SK-N-SH (cell line): Measurements from ENCODE around the gene ZBTB22. TPM values are rescaled to one million over a fixed set of nuclear protein-coding genes. Genes with fewer than 3 reads are reported as not detected.
A peak's percentile ranks its signal among the peaks of the same experiment; 100 is the strongest.

Experiments used
- CTCF ChIA-PET: fragments of 300-600, 350-600 bp; formaldehyde crosslinking; extraction: SDS; loops from one replicate; lab custom pipeline; 2021; lab: Yijun Ruan, JAX
- POLR2A ChIA-PET: fragments of 350-600 bp; sonication (Branson Sonifier 250); formaldehyde crosslinking; extraction: SDS; loops from one replicate; lab custom pipeline; 2020; ENCODE audit warnings: antibody characterized with exemption, inconsistent platforms; lab: Yijun Ruan, JAX
- DNase-seq: peaks from one replicate; pipeline ENCODE4 v3.0.0; 2012
- H2AFZ ChIP-seq: fragments of 200-600 bp; sonication (generic); 2 replicates; pipeline ENCODE4 v1.8.1; 2016; ENCODE audit warnings: antibody characterized with exemption, mild to moderate bottlenecking, low read depth
- H3F3A ChIP-seq: fragments of 200-600 bp; sonication (generic); replicated peaks from 2 replicates; pipeline ENCODE3; 2016; ENCODE audit warnings: antibody characterized with exemption, mild to moderate bottlenecking; ENCODE audit not compliant: insufficient read depth
- H3K27ac ChIP-seq, 2 experiments: fragments of 200-500 bp in 1 of 2; fragments of 200-600 bp in 1 of 2; sonication (Bioruptor generic) in 1 of 2; sonication (generic), shearing (Covaris generic) in 1 of 2; 2 replicates each; pipeline versions ENCODE4 v1.5.1 to v1.6.1; 2014 to 2016; ENCODE audit warnings: low read depth in 2 of 2, inconsistent platforms in 1 of 2, low read length in 1 of 2, mild to moderate bottlenecking in 1 of 2, mixed read lengths in 1 of 2
- H3K27me3 ChIP-seq: fragments of 200-600 bp; sonication (generic), shearing (Covaris generic); 2 replicates; pipeline ENCODE4 v1.6.1; 2016; ENCODE audit warnings: mixed run types; ENCODE audit not compliant: insufficient read depth
- H3K36me3 ChIP-seq, 2 experiments: fragments of 200-500 bp in 1 of 2; fragments of 200-600 bp in 1 of 2; sonication (Bioruptor generic) in 1 of 2; sonication (generic) in 1 of 2; replicated peaks in 1 of 2; 2 replicates each; pipeline versions ENCODE3 to v1.5.1; 2014 to 2016; ENCODE audit warnings: low read length in 1 of 2, mild to moderate bottlenecking in 1 of 2; ENCODE audit not compliant: insufficient read depth in 2 of 2, control insufficient read depth in 1 of 2
- H3K4me1 ChIP-seq, 2 experiments: fragments of 200-500 bp in 1 of 2; fragments of 200-600 bp in 1 of 2; sonication (Bioruptor generic) in 1 of 2; sonication (generic), shearing (Covaris generic) in 1 of 2; 2 replicates each; pipeline versions ENCODE4 v1.5.1 to v1.6.1; 2014 to 2016; ENCODE audit warnings: low read depth in 1 of 2, low read length in 1 of 2, mixed run types in 1 of 2; ENCODE audit not compliant: insufficient read depth in 2 of 2, control insufficient read depth in 1 of 2
- H3K4me2 ChIP-seq: fragments of 200-600 bp; sonication (generic), shearing (Covaris generic); 2 replicates; pipeline ENCODE4 v1.6.1; 2017; ENCODE audit warnings: mixed run types
- H3K4me3 ChIP-seq, 2 experiments: fragments of 200-500 bp in 1 of 2; fragments of 200-600 bp in 1 of 2; sonication (Bioruptor generic) in 1 of 2; sonication (generic), shearing (Covaris generic) in 1 of 2; 2 replicates each; pipeline versions ENCODE4 v1.5.1 to v1.8.1; 2014 to 2016; ENCODE audit warnings: low read depth in 2 of 2, inconsistent platforms in 1 of 2, low read length in 1 of 2, mild to moderate bottlenecking in 1 of 2, mixed read lengths in 1 of 2, moderate library complexity in 1 of 2
- H3K79me2 ChIP-seq: fragments of 200-600 bp; sonication (generic); 2 replicates; pipeline ENCODE4 v1.8.1; 2017; ENCODE audit warnings: mild to moderate bottlenecking; ENCODE audit not compliant: insufficient read depth
- H3K9ac ChIP-seq: fragments of 200-600 bp; sonication (generic); 2 replicates; pipeline ENCODE4 v1.6.1; 2017; ENCODE audit warnings: mixed run types
- H3K9me2 ChIP-seq: fragments of 200-600 bp; sonication (generic); 2 replicates; pipeline ENCODE4 v1.6.1; 2017; ENCODE audit warnings: mixed run types
- H3K9me3 ChIP-seq: fragments of 200-600 bp; sonication (generic); 2 replicates; pipeline ENCODE4 v1.6.1; 2017; ENCODE audit warnings: mixed run types, mild to moderate bottlenecking, moderate library complexity
- H4K20me1 ChIP-seq: fragments of 200-600 bp; sonication (generic); 2 replicates; pipeline ENCODE4 v1.6.1; 2017; ENCODE audit warnings: mild to moderate bottlenecking, mixed run types; ENCODE audit not compliant: insufficient read depth
- EZH2phosphoT487 ChIP-seq: fragments of 200-600 bp; sonication (generic); IDR thresholded peaks from 2 replicates; pipeline ENCODE4 v1.6.1; 2017; ENCODE audit warnings: low read depth, mixed run types, mild to moderate bottlenecking, antibody characterized with exemption, moderate library complexity, borderline replicate concordance
- FOSL2 ChIP-seq: IDR thresholded peaks from 2 replicates; pipeline ENCODE4 v1.4.0; 2012; ENCODE audit warnings: low read depth, mild to moderate bottlenecking, moderate library complexity, borderline replicate concordance
- IRF3 ChIP-seq: fragments of 150-350 bp; IDR thresholded peaks from 2 replicates; pipeline ENCODE4 v1.6.1; 2016; ENCODE audit warnings: mild to moderate bottlenecking, low read depth, low read length
- MXI1 ChIP-seq: IDR thresholded peaks from 2 replicates; pipeline ENCODE4 v1.6.1; 2012; ENCODE audit warnings: mild to moderate bottlenecking, low read depth, low read length, improper control_type of control experiment
- NFIC ChIP-seq: IDR thresholded peaks from 2 replicates; pipeline ENCODE4 v1.4.0; 2012; ENCODE audit warnings: borderline replicate concordance
- POLR2AphosphoS5 ChIP-seq: IDR thresholded peaks from 2 replicates; pipeline ENCODE4 v1.6.1; 2012; ENCODE audit warnings: low read depth, low read length
- RCOR1 ChIP-seq: fragments of 150-350 bp; IDR thresholded peaks from 2 replicates; pipeline ENCODE4 v1.6.1; 2017; ENCODE audit warnings: antibody characterized with exemption, low read length
- REST ChIP-seq: IDR thresholded peaks from 2 replicates; pipeline ENCODE4 v1.6.1; 2012; ENCODE audit warnings: mild to moderate bottlenecking, low read depth, low read length, moderate library complexity
- SIN3A ChIP-seq: IDR thresholded peaks from 2 replicates; pipeline ENCODE4 v1.6.1; 2012; ENCODE audit warnings: low read depth, mild to moderate bottlenecking, low read length, moderate library complexity, borderline replicate concordance
- YY1 ChIP-seq: IDR thresholded peaks from 2 replicates; pipeline ENCODE4 v1.4.0; 2012; ENCODE audit warnings: low read depth, mild to moderate bottlenecking
- ZBTB33 ChIP-seq: IDR thresholded peaks from 2 replicates; pipeline ENCODE4 v1.4.0; 2012; ENCODE audit warnings: low read depth, borderline replicate concordance
- WGBS: methylation state at CpG from one replicate; pipeline ENCODE4 v1.1.6; 2017; ENCODE audit warnings: low lambda C conversion rate; 5-methylcytosine and 5-hydroxymethylcytosine counted together
- polyA plus RNA-seq, 3 experiments: library from polyadenylated mRNA; depleted of rRNA; stranded (reverse); fragments of >200 nt; gene quantifications; 2 replicates each; pipeline ENCODE4 v1.2.3, GENCODE V29; 2012

Gene ZBTB22
- polyA plus RNA-seq, 1 of the 3 experiments (the other 2 are of a cell fraction), result 19.5 TPM

GRCh38 chr6:33278810-33279209 is 38.7 kb downstream of the ZBTB22 start:
- peaks cover 31% of the 10 kb centered on the region for H4K20me1 ChIP-seq

More at GRCh38 chr6:33278810-33279209, 38.7 kb downstream of the ZBTB22 start:
- H3K27ac ChIP-seq, result 0 out of 4 replicates have a peak overlapping the region, but pooled peaks of 1 of the 2 experiments have one; percentile 4
- 87% methylated on average over 3 of the region's 3 CpGs for WGBS
- H3K9me2 ChIP-seq, result no peaks in the 10 kb centered on the region
- no peaks in the 10 kb centered on the region for H3K9me3 ChIP-seq
- H3K9ac ChIP-seq, result no peak overlapping the region
- H2AFZ ChIP-seq, result no peak overlapping the region
- CTCF ChIA-PET, result interaction anchor here (1.2 to 4.9 kb wide), 6 partner anchors 11 to 128 kb away, joined by 3 to 49 read pairs (median 16); partner anchors contain the start of genes PFDN6, RGL2 and WDR46
- no peak for DNase-seq
- TF ChIP-seq REST (no peak), SIN3A (no peak), MXI1 (no peak), ZBTB33 (no peak), POLR2AphosphoS5 (no peak), FOSL2 (no peak), NFIC (no peak), IRF3 (no peak), EZH2phosphoT487 (no peak), RCOR1 (no peak), YY1 (no peak)
- TF ChIP-seq, all 33 proteins: peak for 0
- Histone ChIP-seq H3K4me3 (no peak overlapping the region), H3K4me2 (no peak overlapping the region), H3K4me1 (peaks cover 25 to 33% of the 10 kb centered on the region in 2 experiments; a peak in 3 of 4 replicates), H3F3A (peaks cover 65% of the 10 kb centered on the region), H3K79me2 (peaks cover 28% of the 10 kb centered on the region), H3K36me3 (peaks cover 32 to 59% of the 10 kb centered on the region in 2 experiments), H3K27me3 (no peaks in the 10 kb centered on the region)
- POLR2A ChIA-PET, result interaction anchor here (1.3 to 2.6 kb wide), 5 partner anchors 11 to 39 kb away, joined by 4 to 58 read pairs (median 8); partner anchors contain the start of genes PFDN6, WDR46 and ZBTB22
